Gastrocnemius medialis (tissue), 4 donors: ENCODE data around the gene ZDHHC18.

ENCODE experiments used
- POLR2A ChIP-seq, 2 donors: fragments of 450-650 bp; IDR thresholded peaks; one replicate each; pipeline ENCODE4 v1.6.1; 2017; ENCODE audit warnings: antibody characterized with exemption in 2 of 2, mild to moderate bottlenecking in 2 of 2, moderate library complexity in 2 of 2
- TF ChIP-seq, protein P1 (sequence below), 5 experiments: fragments of 450-650 bp in 3 of 5; fragments of 200-600 bp in 2 of 5; sonication (generic) in 2 of 5; IDR thresholded peaks in 4 of 5; conservative IDR thresholded peaks in 1 of 5; 1 replicate in 4 of 5; 2 replicates in 1 of 5; pipeline ENCODE4 v1.5.1; 2016 to 2019; ENCODE audit warnings: antibody characterized with exemption in 5 of 5, mild to moderate bottlenecking in 3 of 5, moderate library complexity in 3 of 5

GRCh38 chr1:26844424-26845196 lies 18.1 kb downstream of the ZDHHC18 start:
- TF ChIP-seq, protein P1, sequence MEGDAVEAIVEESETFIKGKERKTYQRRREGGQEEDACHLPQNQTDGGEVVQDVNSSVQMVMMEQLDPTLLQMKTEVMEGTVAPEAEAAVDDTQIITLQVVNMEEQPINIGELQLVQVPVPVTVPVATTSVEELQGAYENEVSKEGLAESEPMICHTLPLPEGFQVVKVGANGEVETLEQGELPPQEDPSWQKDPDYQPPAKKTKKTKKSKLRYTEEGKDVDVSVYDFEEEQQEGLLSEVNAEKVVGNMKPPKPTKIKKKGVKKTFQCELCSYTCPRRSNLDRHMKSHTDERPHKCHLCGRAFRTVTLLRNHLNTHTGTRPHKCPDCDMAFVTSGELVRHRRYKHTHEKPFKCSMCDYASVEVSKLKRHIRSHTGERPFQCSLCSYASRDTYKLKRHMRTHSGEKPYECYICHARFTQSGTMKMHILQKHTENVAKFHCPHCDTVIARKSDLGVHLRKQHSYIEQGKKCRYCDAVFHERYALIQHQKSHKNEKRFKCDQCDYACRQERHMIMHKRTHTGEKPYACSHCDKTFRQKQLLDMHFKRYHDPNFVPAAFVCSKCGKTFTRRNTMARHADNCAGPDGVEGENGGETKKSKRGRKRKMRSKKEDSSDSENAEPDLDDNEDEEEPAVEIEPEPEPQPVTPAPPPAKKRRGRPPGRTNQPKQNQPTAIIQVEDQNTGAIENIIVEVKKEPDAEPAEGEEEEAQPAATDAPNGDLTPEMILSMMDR (IDR thresholded peaks at IDR 0.05 in 4 of 5, conservative IDR thresholded peaks at IDR 0.05 in 1 of 5): no peak
- TF ChIP-seq POLR2A (IDR thresholded peaks at IDR 0.05): no peak
